GM19455 (cell line): Measurements from ENCODE around the gene DEAF1.

ENCODE experiments used
- ATAC-seq: cut with Tn5 transposase; IDR thresholded peaks from one replicate; pipeline ENCODE4 v1.9.1; 2021; ENCODE audit not compliant: unreplicated experiment

Gene DEAF1

GRCh38 chr11:625636-626268 lies 69.3 kb downstream of the DEAF1 start:
- no peak for ATAC-seq

- ATAC-seq: no peak
These were observed 70.1 kb downstream of the DEAF1 start, which contains the start of gene CDHR5 for GRCh38 chr11:624705-625635. Gene CDHR5, minus strand, starts transcription at chr11:624955. Its CDS starts 53 bp downstream, at chr11:624902.

GRCh38 chr11:623999-624704 lies 70.9 kb downstream of the DEAF1 start:
- ATAC-seq: no peak

GRCh38 chr11:623349-623869 lies 71.6 kb downstream of the DEAF1 start:
- no peak for ATAC-seq

GRCh38 chr11:621838-622237 lies 73.2 kb downstream of the DEAF1 start:
- no peak for ATAC-seq

- no peak for ATAC-seq
These were observed 73.8 kb downstream of the DEAF1 start for GRCh38 chr11:620935-621814.

GRCh38 chr11:620201-620600 lies 74.8 kb downstream of the DEAF1 start:
- ATAC-seq: no peak

- no peak for ATAC-seq
These were observed 75.4 kb downstream of the DEAF1 start for GRCh38 chr11:619628-620050.

GRCh38 chr11:618856-619627 lies 76.0 kb downstream of the DEAF1 start:
- ATAC-seq: no peak

GRCh38 chr11:617912-618682 lies 76.9 kb downstream of the DEAF1 start:
- no peak for ATAC-seq

- ATAC-seq: no peak
These were observed 77.7 kb downstream of the DEAF1 start for GRCh38 chr11:617199-617911.

- ATAC-seq: no peak
These were observed 78.5 kb downstream of the DEAF1 start for GRCh38 chr11:616320-617198.

GRCh38 chr11:615504-616319 lies 79.3 kb downstream of the DEAF1 start, which contains the start of gene IRF7:
Gene IRF7, minus strand, starts transcription at chr11:615950. Its CDS starts 586 bp downstream, at chr11:615364.
- peak; percentile 68 for ATAC-seq

- ATAC-seq: no peak
These were observed 80.2 kb downstream of the DEAF1 start for GRCh38 chr11:614623-615503.

- ATAC-seq: no peak
These were observed 80.9 kb downstream of the DEAF1 start for GRCh38 chr11:614021-614622.
